GM23248 (cell line): ENCODE measurements around the gene IL36B. TPM values are rescaled to one million over a fixed set of nuclear protein-coding genes. Genes with fewer than 3 reads are reported as not detected.

ENCODE experiments used
- DNase-seq: peaks from one replicate; pipeline ENCODE4 v3.0.0-alpha.2; 2015
- H2AFZ ChIP-seq: fragments of 200-600 bp; sonication (generic); 2 replicates; pipeline ENCODE4 v1.6.1; 2016; ENCODE audit warnings: antibody characterized with exemption
- H3F3A ChIP-seq: fragments of 200-600 bp; sonication (generic); 2 replicates; pipeline ENCODE4 v1.6.1; 2016; ENCODE audit warnings: mild to moderate bottlenecking, antibody characterized with exemption, mixed run types; ENCODE audit not compliant: insufficient read depth
- H3K27ac ChIP-seq: fragments of 200-600 bp; sonication (generic); 2 replicates; pipeline ENCODE4 v1.5.1; 2016; ENCODE audit warnings: mild to moderate bottlenecking
- H3K27me3 ChIP-seq: fragments of 200-600 bp; sonication (generic); replicated peaks from 2 replicates; pipeline ENCODE4 v1.6.1; 2016; ENCODE audit warnings: mild to moderate bottlenecking; ENCODE audit not compliant: insufficient read depth
- H3K36me3 ChIP-seq: fragments of 200-600 bp; sonication (generic); 2 replicates; pipeline ENCODE4 v1.6.1; 2016; ENCODE audit warnings: low read depth, mild to moderate bottlenecking
- H3K4me1 ChIP-seq: fragments of 200-600 bp; sonication (generic); 2 replicates; pipeline ENCODE4 v1.6.1; 2016; ENCODE audit warnings: mild to moderate bottlenecking; ENCODE audit not compliant: insufficient read depth
- H3K4me2 ChIP-seq: fragments of 200-600 bp; sonication (generic); one replicate; pipeline ENCODE4 v1.6.1; 2016; ENCODE audit warnings: mild to moderate bottlenecking; ENCODE audit not compliant: unreplicated experiment
- H3K4me3 ChIP-seq: fragments of 200-600 bp; sonication (generic); 2 replicates; pipeline ENCODE4 v1.5.1; 2016; ENCODE audit warnings: mild to moderate bottlenecking
- H3K79me2 ChIP-seq: fragments of 200-600 bp; sonication (generic); 2 replicates; pipeline ENCODE4 v1.6.1; 2016; ENCODE audit warnings: mild to moderate bottlenecking; ENCODE audit not compliant: insufficient read depth
- H3K9ac ChIP-seq: fragments of 200-600 bp; sonication (generic); 2 replicates; pipeline ENCODE4 v1.6.1; 2016; ENCODE audit warnings: mild to moderate bottlenecking
- H3K9me2 ChIP-seq: fragments of 200-600 bp; sonication (generic); 2 replicates; pipeline ENCODE4 v1.6.1; 2016; ENCODE audit warnings: mixed run types, mild to moderate bottlenecking, moderate library complexity; ENCODE audit not compliant: insufficient read depth
- H3K9me3 ChIP-seq: fragments of 200-600 bp; sonication (generic); one replicate; pipeline ENCODE4 v1.6.1; 2017; ENCODE audit warnings: low read depth
- H4K20me1 ChIP-seq: fragments of 200-600 bp; sonication (generic); 2 replicates; pipeline ENCODE4 v1.6.0; 2016; ENCODE audit not compliant: insufficient read depth
- EZH2 ChIP-seq: fragments of 200-600 bp; sonication (generic); IDR thresholded peaks from 2 replicates; pipeline ENCODE4 v1.6.1; 2018; ENCODE audit warnings: antibody characterized with exemption, mild to moderate bottlenecking; ENCODE audit not compliant: insufficient read depth, poor library complexity, severe bottlenecking
- EZH2phosphoT487 ChIP-seq: fragments of 200-600 bp; sonication (generic); IDR thresholded peaks from 2 replicates; pipeline ENCODE4 v1.6.1; 2018; ENCODE audit warnings: antibody characterized with exemption, moderate library complexity, mild to moderate bottlenecking, low read depth; ENCODE audit not compliant: insufficient read depth
- WGBS, 2 experiments: methylation state at CpG; one replicate each; pipeline ENCODE4 v1.1.6; 2015 to 2017; ENCODE audit warnings: low lambda C conversion rate in 2 of 2, low coverage in 1 of 2; ENCODE audit errors: missing lambda C conversion rate in 2 of 2; 5-methylcytosine and 5-hydroxymethylcytosine counted together
- in situ Hi-C: fragments of 300-500 bp; cut with MboI; formaldehyde crosslinking; loops from 2 replicates; pipeline ENCODE4 v1.15.0; 2020
- polyA plus RNA-seq: library from polyadenylated mRNA; unstranded; fragments of >200 nt; fragmentation: Nextera tagmentation; extraction: Ambion mirVana; gene quantifications from 2 replicates; pipeline ENCODE4 v1.2.1, GENCODE V29; 2016
- total RNA-seq: library from RNA; depleted of rRNA; stranded (reverse); fragments of >200 nt; shearing (Covaris generic); gene quantifications from 2 replicates; pipeline ENCODE4 v1.2.3, GENCODE V29; 2014

The IL36B gene
- total and polyA plus RNA-seq, 2 experiments from 2014 or later = not detected

DNA sequence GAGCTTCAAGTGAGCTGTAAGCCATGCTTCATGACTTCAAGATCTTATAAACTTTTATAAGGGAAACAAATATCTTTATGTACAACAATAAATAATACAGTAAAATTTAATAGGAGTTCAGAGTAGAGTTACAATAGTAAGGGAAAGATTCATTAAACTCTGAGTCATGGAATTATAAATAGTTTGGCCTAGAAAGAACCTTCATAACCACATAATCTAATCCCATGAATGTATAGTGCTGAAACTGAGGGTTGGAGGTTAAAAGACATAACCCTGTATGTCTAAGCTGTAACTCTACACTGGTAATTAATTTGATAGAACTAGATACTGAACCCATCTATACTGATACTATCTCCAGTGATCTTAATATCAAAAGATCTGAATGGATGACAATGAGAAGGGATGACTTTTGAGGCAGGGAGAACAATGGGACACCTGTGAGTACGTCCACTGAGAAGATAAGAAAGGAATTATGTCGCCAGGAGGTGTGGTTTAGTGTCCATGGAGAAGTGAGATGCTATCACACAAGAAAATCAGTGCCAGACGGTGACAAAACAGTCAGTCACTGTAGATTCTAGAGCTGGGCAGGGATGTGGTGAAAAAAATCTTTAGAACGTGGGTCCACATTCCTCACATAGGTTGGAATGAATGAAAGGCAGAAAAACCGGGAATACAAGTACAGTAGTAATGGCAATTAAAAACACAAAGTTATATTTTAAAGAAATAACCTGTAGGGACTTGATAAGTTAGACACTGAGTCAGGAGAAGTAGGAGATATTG, 16.2 kb upstream of the IL36B start:
- Histone ChIP-seq H3K4me2 (peak overlapping the region; percentile 12), H3K9ac (no peak overlapping the region), H3K9me2 (no peaks in the 10 kb centered on the region), H3K4me3 (no peak overlapping the region), H2AFZ (no peak overlapping the region), H3F3A (peaks cover 5% of the 10 kb centered on the region; the same call in 1 of the 2 replicates), H3K27me3 (peaks cover 7% of the 10 kb centered on the region), H3K9me3 (no peaks in the 10 kb centered on the region), H4K20me1 (no peaks in the 10 kb centered on the region), H3K79me2 (no peaks in the 10 kb centered on the region), H3K36me3 (no peaks in the 10 kb centered on the region), H3K4me1 (peaks cover 19% of the 10 kb centered on the region), H3K27ac (no peak overlapping the region)
- in situ Hi-C loops = no loop called here
- no peak for TF ChIP-seq EZH2
- DNase-seq = peak; percentile 44
- 14 to 23% methylated on average over 5 of the region's 5 CpGs for WGBS, 2 experiments

DNA sequence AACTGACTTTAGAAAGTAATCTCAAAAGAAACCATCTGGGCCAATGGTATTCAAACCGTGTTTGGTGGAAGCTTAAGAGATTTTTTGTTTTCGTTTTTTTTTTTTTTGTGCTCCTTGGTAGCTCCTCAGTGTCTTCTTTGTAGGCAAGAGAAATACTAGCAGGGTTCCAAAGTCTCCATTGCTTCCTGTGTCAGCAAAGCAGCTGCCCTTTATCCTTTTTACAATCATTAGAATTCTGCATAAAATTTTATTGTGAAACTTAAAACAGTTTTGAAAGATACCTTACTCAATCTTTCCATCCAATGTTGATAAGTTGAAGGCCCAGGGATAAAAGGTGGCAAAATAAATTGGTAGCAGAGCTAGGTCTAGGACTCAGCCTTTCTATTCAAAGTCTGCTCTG, 15.6 kb upstream of the IL36B start:
- Histone ChIP-seq H2AFZ (no peak overlapping the region), H3K9me2 (no peaks in the 10 kb centered on the region), H3K4me3 (no peak overlapping the region), H3K36me3 (no peaks in the 10 kb centered on the region), H3K4me1 (peaks cover 19% of the 10 kb centered on the region), H3K9me3 (no peaks in the 10 kb centered on the region), H3F3A (peaks cover 5% of the 10 kb centered on the region; the same call in 1 of the 2 replicates), H3K9ac (no peak overlapping the region), H3K4me2 (no peak overlapping the region), H3K27ac (no peak overlapping the region), H4K20me1 (no peaks in the 10 kb centered on the region), H3K27me3 (peaks cover 7% of the 10 kb centered on the region), H3K79me2 (no peaks in the 10 kb centered on the region)
- TF ChIP-seq EZH2phosphoT487 = no peak
- no peak for DNase-seq
- WGBS, 2 experiments = 26 to 27% methylated on average over 2 of the region's 2 CpGs
- in situ Hi-C loops = no loop called here

GRCh38 chr2:113067681-113068080, 15.0 kb upstream of the IL36B start, which contains the start of gene IL1F10:
Gene IL1F10, plus strand, starts transcription at chr2:113067970. Its CDS starts 4,769 bp downstream, at chr2:113072739.
- Histone ChIP-seq H3K27ac (no peak within 1 kb of the TSS), H3K79me2 (no peaks in the 10 kb centered on the region), H3K9me3 (no peaks in the 10 kb centered on the region), H3K9me2 (no peaks in the 10 kb centered on the region), H3K4me3 (no peak within 1 kb of the TSS), H3K9ac (no peak within 1 kb of the TSS), H4K20me1 (no peaks in the 10 kb centered on the region), H2AFZ (no peak within 1 kb of the TSS), H3K27me3 (peaks cover 11% of the 10 kb centered on the region), H3K4me2 (no peak within 1 kb of the TSS), H3K36me3 (no peaks in the 10 kb centered on the region), H3F3A (peaks cover 5% of the 10 kb centered on the region; the same call in 1 of the 2 replicates), H3K4me1 (peaks cover 19% of the 10 kb centered on the region)
- TF ChIP-seq EZH2phosphoT487 (no peak), EZH2 (no peak)
- in situ Hi-C loops = no loop called here
- no peak for DNase-seq
- WGBS, 2 experiments = 49 to 62% methylated on average over 3 of the region's 3 CpGs

DNA sequence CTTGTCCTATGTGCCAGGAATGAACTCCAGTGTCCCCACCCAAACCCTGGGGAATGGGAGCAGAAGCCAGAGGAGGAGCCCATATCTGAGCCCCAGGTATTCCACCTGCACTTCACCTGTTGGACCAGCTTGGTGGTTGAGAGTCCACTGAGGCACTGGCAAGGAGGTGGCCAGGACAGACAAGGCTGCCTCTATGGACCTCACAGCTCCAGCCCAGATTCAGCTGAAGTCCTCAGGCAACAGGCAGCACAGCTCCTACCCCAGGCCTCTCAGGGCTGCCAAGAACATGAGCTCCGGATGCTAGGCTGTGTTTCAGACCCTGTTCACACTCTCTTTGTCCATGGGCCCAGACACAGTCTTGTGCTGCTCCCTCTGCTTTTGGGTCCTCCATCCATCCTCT, 12.2 kb upstream of the IL36B start:
- WGBS, 2 experiments = 19 to 40% methylated on average over 1 of the region's 1 CpG
- no peak overlapping the region for H3K4me2 ChIP-seq
- no peak overlapping the region for H3K27ac ChIP-seq
- peaks cover 14% of the 10 kb centered on the region for H3K27me3 ChIP-seq
- H3K9me3 ChIP-seq = no peaks in the 10 kb centered on the region
- H3K36me3 ChIP-seq = no peaks in the 10 kb centered on the region
- H3K9ac ChIP-seq = no peak overlapping the region
- in situ Hi-C loops = no loop called here
- TF ChIP-seq EZH2 = no peak
- TF ChIP-seq EZH2phosphoT487 = no peak
- H3K79me2 ChIP-seq = no peaks in the 10 kb centered on the region
- H3K4me1 ChIP-seq = peaks cover 22% of the 10 kb centered on the region
- H3K9me2 ChIP-seq = no peaks in the 10 kb centered on the region
- DNase-seq = no peak
- no peaks in the 10 kb centered on the region for H4K20me1 ChIP-seq
- H2AFZ ChIP-seq = no peak overlapping the region
- peaks cover 5% of the 10 kb centered on the region; the same call in 1 of the 2 replicates for H3F3A ChIP-seq
- no peak overlapping the region for H3K4me3 ChIP-seq
